Kidney epithelial cell (primary cell): Measurements from ENCODE around the gene HOXA6. TPM values are rescaled to one million over a fixed set of nuclear protein-coding genes. Genes with fewer than 3 reads are reported as not detected.

ENCODE experiments used
- DNase-seq: peaks from one replicate; pipeline ENCODE4 v3.0.0-alpha.2; 2010; ENCODE audit warnings: low read depth
- H3K27me3 ChIP-seq: 2 replicates; pipeline ENCODE4 v1.6.0; 2011; ENCODE audit warnings: low read length; ENCODE audit not compliant: control insufficient read depth, insufficient read depth
- H3K36me3 ChIP-seq: 2 replicates; pipeline ENCODE4 v1.5.1; 2011; ENCODE audit warnings: low read length; ENCODE audit not compliant: control insufficient read depth, insufficient read depth
- H3K4me3 ChIP-seq: 2 replicates; pipeline ENCODE4 v1.5.1; 2011; ENCODE audit warnings: low read depth, mild to moderate bottlenecking, control low read depth, low read length
- CTCF ChIP-seq: IDR thresholded peaks from 2 replicates; pipeline ENCODE4 v1.5.1; 2011; ENCODE audit warnings: mild to moderate bottlenecking, moderate library complexity, low read length, control low read depth, inconsistent platforms; ENCODE audit not compliant: insufficient read depth, poor library complexity, severe bottlenecking
- total RNA-seq: library from RNA; depleted of rRNA; stranded (reverse); fragments of >200 nt; gene quantifications from 2 replicates; pipeline ENCODE4 v1.2.3, GENCODE V29; 2015

The HOXA6 gene
- total RNA-seq, 1 donor from 2014 or later: 4.8 TPM

- peak overlapping the region; percentile 72 for H3K4me3 ChIP-seq
- DNase-seq: no peak
- peaks cover 2% of the 10 kb centered on the region for H3K36me3 ChIP-seq
- TF ChIP-seq CTCF: no peak
- H3K27me3 ChIP-seq: no peaks in the 10 kb centered on the region
Measured at GRCh38 chr7:27171325-27171636, 23.7 kb upstream of the HOXA6 start.

DNA sequence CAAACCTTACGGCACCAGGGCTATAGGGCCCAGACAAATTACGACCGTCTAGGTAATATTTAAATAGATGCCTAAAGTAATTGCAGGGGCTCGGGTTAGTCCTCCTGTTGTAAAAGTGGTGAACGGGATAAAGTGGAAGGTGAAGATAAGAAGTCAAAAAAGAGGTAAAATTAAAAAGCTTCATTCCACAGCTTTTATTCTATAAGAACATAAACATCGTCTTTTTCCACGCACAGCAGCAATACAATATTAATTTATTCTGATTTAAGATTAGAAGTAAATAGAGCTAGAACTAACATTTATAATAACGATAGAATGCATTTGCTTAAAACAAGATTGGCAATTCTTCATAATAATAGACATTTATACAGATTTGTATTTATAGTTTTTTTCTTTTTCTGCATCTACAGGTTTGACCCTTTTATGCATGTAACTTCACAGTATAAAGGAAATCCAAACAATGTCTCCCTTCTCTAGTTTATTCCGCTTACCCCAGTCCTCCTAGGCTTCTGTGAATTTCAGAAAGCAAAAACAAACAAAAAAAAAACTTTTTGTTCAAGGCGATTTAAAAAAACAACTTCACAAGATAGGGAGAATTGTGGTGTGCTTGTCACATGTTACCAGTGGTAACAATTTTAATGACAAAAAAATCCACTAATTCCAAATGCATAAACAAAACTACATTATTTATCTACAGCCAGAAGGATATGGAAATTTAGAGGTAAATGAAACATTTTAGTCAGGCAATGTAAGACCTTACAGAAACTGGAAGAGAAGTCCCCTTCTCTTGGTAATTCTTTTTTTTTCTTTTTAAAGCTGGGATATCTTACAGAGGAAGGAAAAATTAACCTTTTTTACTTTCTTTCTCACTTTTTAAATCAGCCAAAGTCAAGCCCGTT is 23.1 kb upstream of the HOXA6 start:
- H3K4me3 ChIP-seq: peak overlapping the region; percentile 72
- H3K27me3 ChIP-seq: no peaks in the 10 kb centered on the region
- TF ChIP-seq CTCF: no peak
- H3K36me3 ChIP-seq: peaks cover 2% of the 10 kb centered on the region
- DNase-seq: no peak

GRCh38 chr7:27169658-27170425 is 22.3 kb upstream of the HOXA6 start:
- TF ChIP-seq CTCF: no peak
- peak overlapping the region; percentile 72 for H3K4me3 ChIP-seq

GRCh38 chr7:27168265-27168947 is 20.8 kb upstream of the HOXA6 start:
- H3K4me3 ChIP-seq: peak overlapping the region; percentile 72
- no peaks in the 10 kb centered on the region for H3K27me3 ChIP-seq
- peaks cover 7% of the 10 kb centered on the region for H3K36me3 ChIP-seq
- no peak for DNase-seq
- TF ChIP-seq CTCF: no peak

More at GRCh38 chr7:27169658-27170425, 22.3 kb upstream of the HOXA6 start:
- no peak for DNase-seq
- Histone ChIP-seq H3K27me3 (no peaks in the 10 kb centered on the region), H3K36me3 (peaks cover 2% of the 10 kb centered on the region)

DNA sequence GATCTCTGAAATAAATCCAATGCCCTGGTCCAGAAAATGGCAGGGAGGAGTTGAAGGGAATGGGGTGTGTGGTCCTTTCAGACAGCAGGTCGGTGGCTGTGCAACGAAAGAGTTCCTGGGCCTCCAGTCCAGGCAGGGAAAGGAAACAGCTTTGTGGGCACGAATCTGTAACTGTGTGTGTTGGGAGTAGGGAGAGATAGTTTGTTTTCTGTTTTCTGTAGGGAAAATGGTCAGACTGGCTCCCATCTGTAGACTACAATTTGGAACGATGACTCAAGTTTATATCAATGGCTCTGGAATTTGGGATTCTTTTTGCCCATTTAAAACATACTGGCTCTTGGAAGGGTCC is 20.3 kb upstream of the HOXA6 start:
- DNase-seq: no peak
- Histone ChIP-seq H3K36me3 (peaks cover 6% of the 10 kb centered on the region), H3K27me3 (no peaks in the 10 kb centered on the region), H3K4me3 (peak overlapping the region; percentile 72)
- TF ChIP-seq CTCF: no peak
